OCI-M2 (cell line): ENCODE data around the gene PPP6R3.
"Not testable (repeated sequence)": the region's sequence is repeated elsewhere in the genome, so short reads cannot be mapped to it uniquely, and the experiment has no call there.

Source experiments
- DNase-seq: peaks from one replicate; lab custom pipeline; 2025; ENCODE audit not compliant: unreplicated experiment; lab: John Stamatoyannopoulos, UW

PPP6R3 gene

DNA sequence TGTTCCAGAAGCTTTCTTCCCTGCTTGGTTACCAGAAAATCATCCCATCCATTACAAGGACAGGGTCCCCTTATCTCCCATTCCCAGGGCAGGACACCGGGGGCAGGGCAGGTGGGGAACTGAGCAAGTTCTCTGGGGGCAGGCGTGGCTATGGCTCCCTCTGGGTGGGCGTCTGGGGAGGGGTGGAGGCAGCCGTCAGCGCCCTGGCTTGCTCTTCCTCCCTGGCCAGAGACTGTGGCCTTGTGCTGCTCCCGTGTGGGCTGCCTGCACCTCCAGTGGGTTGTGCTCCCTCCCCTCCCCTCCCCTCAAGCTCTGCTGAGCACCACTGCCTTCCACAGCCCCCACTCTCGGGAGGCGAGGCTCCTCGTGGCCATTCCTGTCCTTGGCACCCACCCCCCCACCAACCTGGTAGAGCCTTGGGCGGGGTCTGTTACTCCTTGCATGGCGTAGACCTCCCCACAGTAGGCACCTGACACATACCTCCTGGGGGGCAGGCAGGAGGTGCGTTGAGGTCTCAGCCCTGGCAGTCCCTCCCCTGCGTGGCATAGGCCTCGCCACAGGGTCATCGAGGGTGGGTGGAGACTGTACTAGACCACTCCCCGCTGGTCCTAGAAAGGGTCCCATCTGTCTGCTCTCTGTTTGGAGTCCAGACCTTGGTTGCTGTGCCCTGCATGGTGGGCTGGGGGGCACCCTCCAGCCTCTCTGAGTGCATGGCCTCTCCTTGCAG, 24.2 kb upstream of the PPP6R3 start:
- DNase-seq, result no peak

DNA sequence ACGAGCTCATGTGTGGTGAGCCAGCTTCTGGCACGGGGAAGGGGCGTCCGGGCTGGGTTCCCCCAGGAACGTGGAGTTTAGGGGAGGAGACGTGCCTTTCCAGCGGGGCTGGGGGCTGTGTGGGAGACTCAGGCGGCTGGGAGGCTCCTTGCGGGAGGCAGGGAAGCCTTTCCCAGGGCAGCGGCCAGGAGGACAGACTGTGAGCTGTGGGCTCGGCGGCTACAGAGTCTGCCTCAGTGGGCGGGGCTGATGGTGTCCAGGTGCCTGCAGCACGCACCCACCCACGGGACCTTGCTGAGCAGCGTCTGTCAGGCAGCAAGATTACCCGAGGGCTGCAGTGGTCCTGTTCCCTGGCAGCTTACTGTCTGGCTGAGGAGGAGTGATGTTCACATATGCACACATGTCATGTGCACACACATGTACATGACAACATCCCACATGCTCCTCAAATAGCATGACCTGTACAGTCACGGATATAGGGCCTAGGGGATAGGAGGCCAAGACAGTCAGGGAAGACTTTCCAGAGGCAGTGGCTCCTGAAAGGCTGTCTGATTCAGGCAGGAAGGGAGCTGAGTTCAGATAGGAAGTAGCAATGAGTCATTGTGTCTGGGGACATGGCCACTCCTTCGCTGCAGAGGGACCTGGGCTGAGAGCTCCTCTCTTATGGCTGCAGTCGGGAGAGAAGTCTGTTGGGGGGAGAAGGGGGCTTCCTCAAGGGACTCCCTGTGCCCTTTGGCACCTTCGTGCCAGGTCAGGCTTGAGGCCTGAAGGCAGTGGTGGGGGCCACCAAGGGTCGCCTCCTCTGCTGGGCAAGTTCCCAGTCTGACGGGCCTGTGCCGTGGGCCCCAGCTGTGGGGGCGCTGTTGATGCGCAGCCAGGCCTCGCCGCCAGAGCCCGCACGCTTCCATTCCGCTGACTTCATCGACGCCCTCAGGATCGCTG, 23.3 kb upstream of the PPP6R3 start:
- no peak for DNase-seq

DNA sequence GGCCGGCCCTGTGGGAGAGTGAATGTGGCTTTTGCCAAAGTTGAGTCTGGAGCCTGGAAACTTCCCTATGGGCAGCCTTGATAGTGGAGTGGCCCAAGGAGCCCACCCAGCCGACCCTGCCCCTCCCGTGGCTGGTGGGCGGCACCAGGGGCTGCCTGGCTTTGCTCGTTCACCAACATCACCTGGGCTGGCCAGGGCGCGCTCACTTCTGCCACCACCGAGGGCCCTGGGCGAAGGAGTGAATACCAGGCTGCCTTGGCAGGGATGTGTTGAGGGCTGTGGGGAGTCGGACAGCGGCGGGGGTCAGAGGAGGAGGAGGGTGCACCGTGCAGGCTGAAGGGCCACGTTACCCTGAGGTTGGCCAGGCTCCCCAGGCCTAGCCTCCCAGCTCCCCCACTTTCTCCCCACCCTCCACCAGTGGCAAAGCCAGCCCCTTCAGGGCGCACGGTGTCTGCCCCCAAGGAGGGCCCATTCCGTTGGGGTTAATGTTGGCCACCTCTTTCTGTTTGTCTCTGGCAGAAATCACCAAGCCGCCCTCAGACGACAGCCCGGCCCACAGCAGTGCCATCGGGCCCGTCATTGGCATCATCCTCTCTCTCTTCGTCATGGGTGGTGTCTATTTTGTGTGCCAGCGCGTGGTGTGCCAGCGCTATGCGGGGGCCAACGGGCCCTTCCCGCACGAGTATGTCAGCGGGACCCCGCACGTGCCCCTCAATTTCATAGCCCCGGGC, 22.5 kb upstream of the PPP6R3 start:
- DNase-seq, result no peak

DNA sequence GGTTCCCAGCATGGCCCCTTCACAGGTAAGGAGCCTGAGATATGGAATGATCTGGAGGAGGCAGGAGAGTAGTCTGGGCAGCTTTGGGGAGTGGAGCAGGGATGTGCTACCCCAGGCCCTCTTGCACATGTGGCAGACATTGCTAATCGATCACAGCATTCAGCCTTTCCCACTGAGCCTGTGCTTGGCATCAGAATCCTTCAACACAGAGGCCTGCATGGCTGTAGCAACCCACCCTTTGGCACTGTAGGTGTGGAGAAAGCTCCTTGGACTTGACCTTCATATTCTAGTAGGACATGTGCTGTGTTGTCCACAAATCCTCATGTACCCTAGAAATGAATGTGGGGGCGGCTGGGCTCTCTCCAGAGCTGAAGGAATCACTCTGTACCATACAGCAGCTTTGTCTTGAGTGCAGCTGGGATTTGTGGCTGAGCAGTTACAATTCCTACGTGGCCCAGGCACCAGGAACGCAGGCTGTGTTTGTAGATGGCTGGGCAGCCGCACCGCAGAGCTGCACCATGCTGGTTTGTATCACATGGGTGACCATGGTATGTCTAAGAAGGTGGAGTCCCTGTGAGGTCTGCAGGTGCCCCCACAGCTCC, 21.8 kb upstream of the PPP6R3 start:
- no peak for DNase-seq

DNA sequence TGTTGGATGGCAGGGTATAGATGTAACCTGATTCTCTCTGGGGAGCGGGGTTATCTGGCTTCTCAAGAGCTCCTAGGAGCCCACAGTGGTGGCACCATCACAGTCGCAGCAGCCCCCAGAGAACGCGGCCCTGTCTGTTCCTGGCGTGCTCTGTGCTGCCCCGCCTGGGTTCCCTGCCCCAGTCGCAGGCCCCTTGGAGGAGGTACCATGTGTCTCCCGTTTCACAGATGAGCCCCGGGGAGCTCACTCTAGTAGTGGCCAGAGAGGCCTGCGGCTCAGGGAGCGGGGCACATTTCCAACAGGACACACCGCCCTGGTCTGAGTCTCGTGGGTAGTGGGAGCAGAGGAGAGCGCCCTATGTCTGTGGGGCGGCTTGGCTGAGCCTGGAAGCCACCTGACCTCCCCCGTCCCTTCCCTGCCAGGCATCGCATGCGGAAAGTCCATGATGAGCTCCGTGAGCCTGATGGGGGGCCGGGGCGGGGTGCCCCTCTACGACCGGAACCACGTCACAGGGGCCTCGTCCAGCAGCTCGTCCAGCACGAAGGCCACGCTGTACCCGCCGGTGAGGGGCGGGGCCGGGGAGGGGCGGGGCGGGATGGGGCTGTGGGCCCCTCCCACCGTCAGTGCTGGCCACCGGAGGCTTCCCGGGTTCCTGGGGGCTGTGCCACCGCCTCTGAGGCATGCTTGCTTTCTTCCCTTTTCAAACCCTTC, 21.0 kb upstream of the PPP6R3 start:
- DNase-seq, result no peak

DNA sequence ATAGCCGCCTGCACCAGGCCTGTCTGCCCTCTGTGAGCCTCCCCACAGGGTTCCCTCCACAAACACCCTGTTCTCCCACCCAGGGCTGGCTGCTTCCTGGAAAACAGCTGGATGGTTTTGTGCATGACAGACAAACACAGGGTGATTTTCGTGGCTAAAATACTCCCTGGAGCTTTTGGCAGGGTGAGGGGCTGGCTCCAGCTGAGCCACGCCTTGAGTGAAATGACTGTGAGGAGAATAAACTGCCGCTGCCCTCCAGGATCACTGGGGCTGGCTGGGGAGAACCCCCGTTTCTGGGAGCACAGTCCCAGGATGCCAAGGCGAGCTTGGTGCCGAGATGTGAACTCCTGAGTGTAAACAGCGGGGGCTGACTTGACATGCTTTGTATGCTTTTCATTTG, 20.3 kb upstream of the PPP6R3 start:
- no peak for DNase-seq

DNA sequence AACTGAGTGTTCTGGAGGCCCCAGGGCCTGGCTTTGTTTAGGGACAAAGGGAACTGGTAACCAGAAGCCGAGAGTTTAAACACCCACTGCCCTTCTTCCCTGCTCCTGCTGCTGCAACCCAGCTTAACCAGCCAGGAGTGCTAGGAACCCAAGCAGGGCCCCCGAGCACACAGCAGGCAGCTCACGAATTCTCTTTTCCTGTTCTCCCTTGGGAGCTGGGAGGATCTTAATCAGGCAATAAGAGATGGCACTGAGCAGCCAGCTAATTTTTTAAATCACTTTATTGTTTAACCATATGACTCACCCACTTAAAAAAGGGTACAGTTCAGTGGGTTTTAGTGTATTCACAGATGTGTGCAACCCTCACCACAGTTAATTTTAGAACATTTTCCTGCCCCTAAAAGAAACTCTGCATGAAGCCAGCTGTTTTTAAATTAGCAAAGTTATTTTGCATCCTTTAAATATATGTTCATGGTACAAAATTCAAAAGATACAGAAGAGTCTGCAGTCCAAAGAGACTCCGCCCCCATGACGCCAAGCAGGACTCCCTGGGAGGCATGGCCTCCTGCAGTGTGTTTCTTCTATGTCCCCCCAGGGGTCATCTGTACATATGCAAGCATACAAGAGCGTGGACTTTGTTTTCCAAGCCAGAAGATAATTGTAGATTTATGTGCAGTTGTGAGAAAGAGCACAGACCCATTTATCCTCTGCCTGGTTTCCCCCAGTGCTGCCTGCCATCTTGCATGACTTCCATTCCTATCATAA, 18.9 kb upstream of the PPP6R3 start:
- DNase-seq, result no peak

DNA sequence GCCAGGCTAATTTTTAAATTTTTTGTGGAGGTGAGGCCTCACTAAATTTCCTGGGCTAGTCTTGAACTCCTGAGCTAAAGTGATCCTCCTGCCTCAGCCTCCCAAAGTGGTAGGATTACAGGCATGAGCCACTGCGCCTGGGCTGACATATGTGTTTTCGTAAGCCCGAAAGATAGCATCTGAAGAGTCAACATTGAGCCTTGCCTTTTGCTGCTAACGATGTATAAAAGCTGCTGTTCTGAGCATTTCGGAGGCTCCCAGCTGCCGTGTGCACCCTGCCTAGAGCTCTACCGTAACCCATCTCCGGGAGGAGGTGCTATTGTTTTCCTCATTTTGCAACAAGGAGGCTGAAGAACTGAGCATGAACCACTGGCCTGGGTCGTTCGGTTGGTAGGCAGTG, 18.1 kb upstream of the PPP6R3 start:
- DNase-seq, result no peak

DNA sequence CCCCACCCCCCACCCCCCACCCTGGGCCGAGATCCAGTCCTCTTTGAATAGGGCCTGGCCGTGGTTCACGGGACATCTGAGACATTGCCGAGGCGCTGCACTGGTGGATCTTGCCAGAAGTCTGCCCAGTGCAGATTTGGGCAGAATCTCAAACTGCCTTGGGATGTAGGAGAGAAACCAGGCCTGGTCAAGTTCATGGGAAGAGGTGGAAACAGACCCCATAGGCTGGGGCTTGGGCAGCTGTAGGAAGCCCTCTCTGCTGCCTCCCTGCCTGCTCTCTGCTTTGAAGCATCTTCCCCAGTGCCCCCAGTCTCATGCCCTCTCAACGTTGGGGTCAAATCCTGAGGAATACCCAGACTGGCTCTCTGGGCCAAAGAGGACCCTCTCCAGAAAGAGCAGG, 16.0 kb upstream of the PPP6R3 start:
- no peak for DNase-seq

DNA sequence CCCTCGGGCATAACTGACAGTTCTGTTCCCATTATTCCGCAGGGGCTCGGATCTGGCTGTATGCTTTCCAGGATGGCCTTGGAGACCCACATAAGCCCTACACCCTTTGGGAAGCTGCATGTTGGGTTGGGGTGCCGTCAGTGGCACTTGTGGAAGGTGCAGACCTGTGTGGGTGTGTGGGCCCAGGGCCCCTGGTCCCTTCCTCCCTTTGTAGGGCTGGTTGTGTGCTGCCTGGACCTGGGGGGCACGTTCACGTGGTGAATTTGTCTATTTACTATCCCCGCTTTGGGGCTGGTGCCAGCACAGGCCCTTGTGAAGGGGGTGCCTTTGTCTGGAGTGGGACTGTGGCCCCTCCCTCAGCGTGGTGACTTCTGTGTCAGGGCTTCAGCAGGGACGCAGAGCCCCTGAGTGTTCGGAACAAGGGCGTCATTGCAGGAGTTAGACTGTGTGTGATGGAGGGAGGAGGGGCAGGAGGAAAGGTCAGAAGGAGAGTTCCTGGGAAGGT, 15.0 kb upstream of the PPP6R3 start:
- DNase-seq, result no peak

DNA sequence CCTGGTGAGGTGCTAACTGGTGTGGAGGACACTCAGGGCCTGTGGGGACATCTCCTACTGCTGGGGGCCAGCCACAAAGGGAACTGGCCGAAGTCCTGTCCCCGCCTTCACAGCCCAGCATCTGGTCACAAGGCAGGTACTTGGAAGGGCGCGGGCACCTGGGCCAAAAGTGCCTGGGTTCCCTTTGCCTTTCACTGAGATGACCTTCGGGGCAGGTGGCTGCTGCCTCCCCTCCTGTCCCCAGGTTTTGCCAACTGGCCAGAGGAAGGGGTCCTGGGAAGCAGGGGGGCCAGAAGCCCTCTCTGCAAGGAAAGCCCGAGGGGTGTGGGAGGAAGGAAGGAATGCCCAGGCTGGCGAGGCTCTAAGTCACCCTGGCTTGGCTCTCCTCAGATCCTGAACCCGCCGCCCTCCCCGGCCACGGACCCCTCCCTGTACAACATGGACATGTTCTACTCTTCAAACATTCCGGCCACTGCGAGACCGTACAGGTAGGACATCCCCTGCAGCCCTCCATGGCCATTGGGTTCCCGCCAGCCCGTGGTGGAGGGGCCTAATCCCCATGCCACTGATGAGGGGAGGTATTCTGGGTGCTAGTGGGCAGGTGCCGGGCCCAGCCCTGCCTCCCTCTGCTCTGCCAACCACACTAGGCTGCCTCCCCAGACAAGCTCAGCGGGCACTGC, 14.4 kb upstream of the PPP6R3 start:
- DNase-seq, result no peak

DNA sequence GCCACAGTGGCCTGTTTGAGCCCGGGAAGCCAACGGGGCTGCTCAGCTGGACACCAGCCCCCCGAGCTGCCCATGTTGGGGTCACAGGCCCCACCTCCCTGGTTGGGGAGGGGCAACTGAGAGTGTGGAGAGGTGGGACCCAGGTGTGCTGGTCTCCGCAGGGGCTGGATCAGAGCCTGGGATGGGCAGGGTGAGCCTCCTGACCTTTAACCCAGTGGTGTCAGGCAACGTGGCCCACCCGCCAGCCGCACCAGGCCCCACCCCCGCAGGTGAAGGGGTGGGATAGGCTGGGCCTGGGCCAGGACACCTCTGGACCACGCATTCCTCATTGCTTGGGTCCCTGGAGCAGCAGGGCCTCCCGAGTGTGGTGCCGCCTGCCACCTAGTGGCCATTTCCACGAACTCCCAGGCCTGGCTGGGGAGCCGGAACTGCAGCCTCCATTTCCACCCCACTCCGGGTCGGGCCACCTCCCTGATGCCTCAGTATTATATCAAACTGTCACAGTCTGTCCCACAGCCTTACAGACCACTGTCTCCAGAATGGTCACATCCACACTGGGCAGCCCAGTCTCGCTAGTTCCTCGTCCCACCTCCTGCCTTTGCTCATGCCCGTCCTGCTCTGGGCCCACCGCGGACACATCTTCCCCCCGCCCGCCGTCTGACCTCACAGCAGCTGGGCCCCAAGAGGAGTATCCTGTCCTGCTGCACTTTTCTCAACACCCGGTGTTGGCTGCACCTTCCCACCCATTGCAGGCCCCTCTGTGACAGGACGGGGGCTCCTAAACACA, 13.3 kb upstream of the PPP6R3 start:
- no peak for DNase-seq

DNA sequence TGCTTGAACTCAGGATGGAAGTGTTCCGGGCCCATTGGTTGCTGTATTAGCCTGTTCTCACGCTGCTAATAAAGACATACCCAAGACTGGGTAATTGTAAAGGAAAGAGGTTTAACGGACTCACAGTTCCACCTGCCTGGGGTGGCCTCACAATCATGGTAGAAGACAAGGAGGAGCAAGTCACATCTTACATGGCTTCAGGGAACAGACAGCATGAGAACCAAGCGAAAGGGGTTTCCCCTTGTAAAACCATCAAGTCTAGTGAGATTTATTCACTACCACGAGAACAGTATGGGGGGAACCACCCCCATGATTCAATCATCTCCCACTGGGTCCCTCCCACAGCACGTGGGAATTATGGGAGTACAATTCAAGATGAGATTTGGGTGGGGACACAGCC, 12.6 kb upstream of the PPP6R3 start:
- not testable (repeated sequence) for DNase-seq

DNA sequence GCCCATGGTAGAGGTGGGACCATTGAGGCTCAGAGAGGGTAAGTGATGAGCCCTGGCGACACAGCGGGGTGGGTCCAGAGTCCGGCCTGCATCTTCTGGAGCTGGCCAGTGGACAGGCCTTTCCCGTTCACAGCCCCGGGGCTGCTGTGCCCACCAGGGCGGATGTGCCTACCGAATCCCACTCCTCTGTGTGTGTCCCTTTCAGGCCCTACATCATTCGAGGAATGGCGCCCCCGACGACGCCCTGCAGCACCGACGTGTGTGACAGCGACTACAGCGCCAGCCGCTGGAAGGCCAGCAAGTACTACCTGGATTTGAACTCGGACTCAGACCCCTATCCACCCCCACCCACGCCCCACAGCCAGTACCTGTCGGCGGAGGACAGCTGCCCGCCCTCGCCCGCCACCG, 11.9 kb upstream of the PPP6R3 start:
- DNase-seq, result no peak

DNA sequence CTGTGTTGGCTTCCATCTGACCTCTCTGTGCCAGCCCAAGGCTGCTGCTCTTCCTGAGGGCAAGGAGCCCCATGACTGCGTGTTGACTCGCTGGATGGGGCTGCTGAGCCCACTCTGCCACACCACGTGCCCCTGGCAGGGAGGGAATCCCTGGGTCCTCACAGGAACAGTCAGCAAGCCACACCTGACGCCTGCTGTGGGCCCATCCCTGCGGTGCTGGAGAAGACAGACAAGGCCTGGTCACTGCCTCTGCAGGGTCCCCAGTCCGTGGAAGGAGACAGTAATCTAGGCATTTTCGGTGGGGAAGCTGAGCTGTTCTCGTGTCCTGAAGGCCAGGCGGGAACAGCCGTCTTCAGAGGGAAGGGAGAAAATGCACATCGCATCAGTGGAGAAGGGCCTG, 10.6 kb upstream of the PPP6R3 start:
- DNase-seq, result no peak

DNA sequence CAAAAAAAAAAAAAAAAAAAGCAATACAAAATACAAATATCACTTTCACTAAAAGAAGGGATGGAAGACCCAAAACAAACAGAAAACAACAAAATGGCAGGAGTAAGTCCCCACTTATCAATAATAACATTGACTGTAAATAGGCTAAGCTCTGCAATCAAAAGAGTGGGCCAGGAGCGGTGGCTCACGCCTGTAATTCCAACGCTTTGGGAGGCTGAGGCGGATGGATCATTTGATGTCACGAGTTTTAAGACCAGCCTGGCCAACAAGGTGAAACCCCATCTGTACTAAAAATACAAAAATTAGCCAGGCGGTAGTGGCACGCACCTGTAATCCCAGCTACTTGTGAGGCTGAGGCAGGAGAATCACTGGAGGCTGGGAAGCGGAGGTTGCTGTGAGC, 9.8 kb upstream of the PPP6R3 start:
- no peak for DNase-seq

DNA sequence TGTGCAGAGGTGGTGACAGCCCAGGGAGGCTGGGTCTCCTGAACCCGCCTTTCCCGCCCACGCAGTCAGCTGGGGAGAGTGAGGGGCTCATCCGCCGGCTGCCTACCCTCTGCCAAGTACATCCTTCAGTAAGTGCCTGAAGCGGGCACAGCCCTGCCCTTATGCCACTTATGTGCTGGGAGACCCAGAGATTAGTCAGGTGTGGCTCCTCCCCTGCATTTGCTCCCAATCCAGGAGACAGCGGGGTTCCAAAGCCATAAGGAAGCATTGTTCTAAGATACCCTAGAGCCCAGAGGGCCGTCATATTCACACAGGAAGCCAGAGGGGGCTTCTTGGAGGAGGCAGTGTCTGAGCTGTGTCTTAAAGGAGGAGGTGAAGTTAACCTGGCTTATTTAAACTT, 5.8 kb upstream of the PPP6R3 start:
- no peak for DNase-seq

DNA sequence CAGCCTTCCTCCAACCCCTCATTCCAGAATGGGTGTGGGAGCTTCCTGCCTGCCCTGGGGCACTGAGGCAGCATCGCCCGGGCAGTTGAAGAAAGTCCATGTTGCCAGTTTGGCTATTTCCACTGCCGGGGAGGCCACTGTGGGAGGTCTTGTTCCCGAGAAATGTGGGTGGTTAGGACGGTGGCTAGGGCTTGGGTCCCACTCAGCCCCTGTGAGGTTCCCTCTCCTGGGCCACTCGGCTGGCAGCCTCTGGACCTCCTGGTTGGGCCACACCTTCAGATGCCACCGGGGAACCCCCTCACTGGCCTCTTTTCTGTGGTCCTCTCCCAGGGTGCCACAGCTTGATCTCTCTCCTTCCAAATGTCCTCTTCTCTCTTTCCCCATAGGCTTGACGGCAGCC, 5.1 kb upstream of the PPP6R3 start:
- no peak for DNase-seq
